GM18858 (cell line): Measurements from ENCODE around the gene USP35.
"Not testable (repeated sequence)": the region's sequence is repeated elsewhere in the genome, so short reads cannot be mapped to it uniquely, and the experiment has no call there.

ENCODE experiments used
- ATAC-seq: cut with Tn5 transposase; IDR thresholded peaks from one replicate; pipeline ENCODE4 v1.9.1; 2021; ENCODE audit not compliant: unreplicated experiment

The USP35 gene

GRCh38 chr11:78214331-78215194, 25.8 kb downstream of the USP35 start:
- ATAC-seq, result no peak

GRCh38 chr11:78216021-78216420, 27.3 kb downstream of the USP35 start:
- no peak for ATAC-seq

DNA sequence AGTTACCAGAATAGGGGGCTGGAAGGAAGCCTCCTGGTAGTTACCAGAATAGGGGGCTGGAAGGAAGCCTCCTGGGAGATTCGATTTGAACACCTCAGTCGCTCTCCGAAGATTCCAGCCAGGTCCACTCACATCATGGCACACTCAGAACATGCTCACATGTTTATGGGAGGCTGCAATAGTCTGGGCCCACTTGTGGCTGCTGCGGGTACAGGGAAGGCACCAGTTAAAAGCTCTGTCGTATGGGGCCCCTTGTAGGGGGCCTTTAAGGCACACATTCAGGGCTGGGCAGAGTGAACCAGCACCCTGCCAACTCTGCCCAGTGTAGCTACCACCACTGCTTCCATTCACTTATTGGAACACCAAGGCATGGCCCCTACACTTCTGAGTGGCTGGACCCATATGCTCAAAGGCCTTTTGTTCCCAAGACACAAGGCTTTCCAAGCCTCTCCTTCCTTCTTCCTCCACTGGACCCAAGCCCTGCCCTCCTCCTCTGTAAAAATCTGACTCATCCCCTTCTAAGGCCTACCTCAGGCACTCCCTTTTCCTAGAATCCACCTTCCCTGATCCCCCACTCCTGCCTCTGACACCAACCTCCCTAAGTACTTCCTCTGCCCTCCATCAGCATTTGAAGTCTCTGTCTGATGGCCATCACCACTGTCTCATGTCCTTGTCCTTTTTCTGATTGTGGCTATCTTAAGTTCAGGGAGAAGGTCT, 28.0 kb downstream of the USP35 start:
- no peak for ATAC-seq

DNA sequence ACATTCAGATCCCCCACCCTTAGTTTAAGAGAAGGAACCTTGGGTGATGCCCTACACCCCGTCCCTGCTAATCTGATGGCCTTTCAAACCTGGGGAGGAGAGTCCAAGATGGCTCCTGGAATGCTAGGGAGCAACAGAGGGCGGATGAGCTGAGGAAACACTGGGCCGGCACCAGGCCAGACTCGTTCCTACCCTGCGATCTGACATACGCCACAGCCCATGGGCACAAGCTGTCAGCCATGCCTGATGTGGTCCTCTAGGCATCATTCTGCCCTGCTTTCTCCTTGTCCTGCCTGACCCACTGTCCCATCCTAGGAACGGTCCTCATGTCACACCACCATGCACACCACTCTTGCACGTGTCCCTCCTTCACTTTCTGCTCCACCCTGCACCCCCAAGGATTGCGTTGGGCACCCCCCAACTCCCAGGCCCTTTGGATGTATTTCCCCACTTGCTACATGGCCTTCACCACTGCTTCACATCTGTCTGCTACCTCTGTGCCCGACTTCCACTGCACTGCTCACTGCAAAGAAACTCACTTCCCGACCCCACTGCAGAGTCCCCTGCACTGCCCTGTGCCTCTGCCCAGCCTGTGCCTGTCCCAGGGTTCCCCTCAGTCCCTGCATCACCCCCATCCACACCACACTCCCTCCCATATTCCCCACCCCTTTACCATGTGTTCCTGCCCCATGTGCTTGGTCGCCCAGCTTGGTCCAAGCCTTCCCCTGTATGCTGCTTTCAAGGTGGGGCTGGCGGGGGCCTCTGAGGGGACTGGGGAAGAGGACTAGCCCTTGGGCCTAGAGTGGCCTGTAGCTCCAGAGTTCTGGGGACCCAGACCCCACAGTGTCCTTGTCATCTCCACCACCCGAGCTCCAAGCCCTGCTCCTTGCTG, 29.2 kb downstream of the USP35 start:
- no peak for ATAC-seq

DNA sequence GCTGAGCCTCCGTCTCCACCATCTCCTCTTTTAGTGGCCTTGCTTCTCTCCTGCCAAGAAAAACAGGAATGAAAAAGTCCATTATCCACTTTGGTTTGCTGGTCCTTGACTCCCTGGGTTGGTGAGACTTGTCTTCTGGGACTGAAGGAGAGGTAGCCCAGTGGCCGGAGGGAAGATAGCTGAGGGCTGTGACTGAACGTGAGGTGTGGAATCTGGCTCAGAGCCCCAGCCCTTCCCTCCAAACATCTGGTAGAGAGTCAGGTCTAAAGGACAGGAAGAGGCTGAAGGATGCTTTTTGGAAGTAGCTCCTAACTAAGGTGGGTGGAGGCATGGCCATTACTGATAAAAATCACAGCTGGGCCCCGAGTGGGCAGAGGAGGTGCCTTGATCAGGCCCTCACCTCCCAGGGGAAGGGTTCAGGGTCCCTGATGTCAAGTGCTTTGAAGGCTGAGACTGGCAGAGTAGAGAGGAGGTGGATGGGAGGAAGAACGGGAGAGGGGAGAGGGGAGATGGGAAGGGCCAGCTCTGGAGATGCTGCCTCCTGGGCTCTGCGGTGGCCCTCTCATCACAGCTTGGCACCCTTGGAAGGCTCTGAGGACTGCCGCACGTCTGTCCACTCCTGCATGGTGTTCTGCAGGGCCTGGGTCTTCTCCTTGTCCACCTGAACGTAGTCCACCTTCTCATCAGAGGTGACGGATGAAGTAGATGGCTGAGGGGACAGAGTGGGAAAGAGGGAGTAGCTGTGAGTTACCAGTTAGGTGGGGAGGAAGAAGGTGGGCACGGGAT, 30.2 kb downstream of the USP35 start:
- ATAC-seq, result no peak

DNA sequence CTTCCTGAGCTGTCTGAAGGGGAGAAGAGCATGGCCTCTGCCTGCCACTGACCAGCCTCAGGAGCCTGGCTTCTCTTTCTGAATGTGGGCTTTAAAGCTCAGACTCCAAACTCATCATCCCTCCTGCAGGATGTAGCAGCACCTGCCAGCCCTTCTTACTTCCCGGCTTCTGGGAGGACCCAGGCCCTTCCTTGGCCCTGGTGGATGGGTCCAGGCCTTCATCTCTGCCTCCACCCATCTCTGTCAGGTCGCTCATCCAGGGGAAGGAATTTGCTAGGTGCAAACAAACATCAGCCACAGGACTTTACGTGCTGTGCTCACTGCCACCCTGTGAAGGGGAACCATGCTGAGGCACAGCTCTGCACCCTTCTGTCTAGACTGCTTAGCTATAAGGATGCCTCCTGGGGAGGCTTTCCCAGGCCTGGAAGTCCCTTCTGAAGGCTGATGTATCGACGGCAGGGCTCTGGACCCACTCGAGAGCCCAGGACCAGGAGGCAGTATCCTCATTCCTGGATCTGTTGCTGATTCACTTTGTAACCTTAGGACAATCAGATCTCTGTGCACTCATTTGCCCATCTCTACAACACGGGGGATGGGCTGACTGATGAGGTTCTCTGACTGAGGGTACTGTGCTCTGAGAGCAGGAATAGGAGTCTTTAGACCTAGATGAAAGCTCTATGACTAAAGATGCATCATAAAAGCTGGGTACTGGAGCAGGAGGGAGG, 30.9 kb downstream of the USP35 start:
- ATAC-seq, result no peak

DNA sequence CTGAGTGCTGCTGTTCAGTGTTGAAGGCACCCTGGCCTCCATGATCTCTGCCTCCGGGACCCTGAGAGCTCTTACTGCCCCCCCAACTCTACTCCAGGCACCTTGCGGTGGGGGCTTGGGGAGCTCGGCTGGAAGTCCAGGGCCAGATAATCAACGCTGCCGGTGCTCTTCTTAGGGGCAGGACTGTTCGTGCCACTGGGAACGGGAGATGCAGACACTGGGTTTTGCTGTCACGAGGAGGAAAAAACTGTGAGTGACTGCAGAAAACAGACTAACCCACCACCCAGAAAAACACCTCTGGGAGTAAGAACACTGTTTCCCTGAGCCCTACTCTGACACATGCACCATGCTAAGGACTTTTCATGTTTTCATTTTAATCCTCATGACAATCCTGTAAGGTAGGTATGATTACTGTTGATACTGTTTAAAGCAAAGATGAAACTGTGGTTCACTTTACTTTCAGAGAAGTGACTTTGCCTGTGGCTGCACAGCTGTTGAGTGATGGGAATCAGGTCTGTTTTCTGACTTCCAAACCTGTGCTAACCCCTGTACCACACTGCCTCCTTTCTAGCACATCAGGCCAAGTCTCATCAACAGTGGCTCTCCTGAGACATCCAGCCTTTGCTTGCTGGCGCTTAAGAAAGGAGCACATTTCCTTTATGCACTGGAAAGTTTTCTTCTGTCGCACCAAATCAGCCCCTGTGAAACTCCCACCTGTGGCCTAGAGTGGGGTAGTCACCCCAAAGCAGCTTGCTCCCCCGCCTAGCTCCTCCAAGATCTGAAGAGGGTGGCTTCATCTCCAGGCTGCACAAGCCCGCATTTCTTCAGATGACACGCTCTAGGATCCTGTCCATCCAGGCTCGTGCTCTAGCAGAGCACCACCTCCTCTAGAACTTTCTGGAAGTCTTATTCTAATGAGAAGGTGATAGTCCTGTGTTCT, 31.8 kb downstream of the USP35 start:
- no peak for ATAC-seq

GRCh38 chr11:78221396-78222315, 32.9 kb downstream of the USP35 start:
- no peak for ATAC-seq

DNA sequence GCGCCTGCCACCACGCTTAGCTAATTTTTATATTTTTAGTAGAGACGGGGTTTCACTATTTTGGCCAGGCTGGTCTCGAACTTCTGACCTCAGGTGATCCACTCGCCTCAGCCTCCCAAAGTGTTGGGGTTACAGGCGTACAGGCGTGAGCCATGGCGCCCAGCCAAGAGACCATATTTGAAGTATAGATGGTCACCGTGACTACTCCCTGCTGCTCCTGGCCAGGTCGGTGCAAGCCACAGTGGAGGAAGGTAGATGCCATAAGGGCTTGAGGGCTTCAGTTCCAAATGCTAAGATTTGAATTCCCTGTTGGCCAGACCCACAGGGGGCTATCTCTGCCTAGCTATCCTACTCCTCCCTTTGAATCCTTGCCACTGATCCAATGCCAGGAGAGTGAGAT, 34.0 kb downstream of the USP35 start:
- ATAC-seq, result not testable (repeated sequence)

- ATAC-seq, result peak; percentile 49
Observed at GRCh38 chr11:78223320-78223954, 34.7 kb downstream of the USP35 start.

- ATAC-seq, result no peak
Observed at GRCh38 chr11:78224506-78224905, 35.8 kb downstream of the USP35 start.

GRCh38 chr11:78224906-78225420, 36.2 kb downstream of the USP35 start:
- no peak for ATAC-seq

DNA sequence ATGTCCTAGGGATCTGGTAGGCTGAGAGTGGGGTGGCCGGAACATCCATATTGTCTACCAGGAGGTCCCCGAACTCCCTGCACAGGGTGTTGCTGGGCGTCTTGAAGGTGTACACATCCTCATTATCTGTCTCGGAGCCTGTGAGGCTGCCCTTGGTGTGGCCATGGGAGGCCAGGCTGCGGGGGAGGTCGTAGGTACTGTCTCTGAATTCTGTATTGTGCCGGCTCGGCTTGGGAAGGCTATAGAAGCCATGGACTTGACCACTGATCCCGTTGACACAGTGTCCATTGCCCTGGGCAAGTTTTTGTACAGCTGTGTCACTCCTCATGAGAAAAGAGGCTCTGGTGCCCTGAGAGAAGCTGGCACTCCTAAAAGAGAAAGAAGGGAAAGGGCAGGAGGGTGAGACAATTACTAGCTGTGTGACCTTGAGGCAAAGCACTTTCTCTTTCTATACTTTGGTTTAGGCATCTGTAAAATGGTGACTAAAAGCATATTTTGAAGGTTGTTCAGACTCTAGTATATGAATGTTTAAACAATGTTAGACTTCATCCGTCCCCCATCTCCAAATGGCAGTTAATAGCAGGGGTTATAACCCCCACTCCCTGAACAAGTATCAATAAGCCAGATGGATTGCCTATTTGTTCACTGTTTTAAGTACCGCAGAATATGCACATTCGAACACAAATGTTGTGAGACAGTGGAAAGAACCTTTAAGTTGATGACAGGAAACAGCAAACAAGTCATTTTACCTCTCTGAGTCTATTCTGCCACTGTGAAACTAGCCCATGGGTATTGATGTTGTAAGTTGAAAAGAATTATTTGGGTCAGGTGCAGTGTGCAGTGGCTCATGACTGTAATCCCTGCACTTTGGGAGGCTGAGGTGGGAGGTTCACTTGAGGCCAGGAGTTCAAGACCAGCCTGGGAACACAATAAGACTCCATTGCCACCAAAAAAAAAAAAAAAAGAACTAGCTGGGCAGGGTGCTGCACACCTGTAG, 38.3 kb downstream of the USP35 start:
- no peak for ATAC-seq

DNA sequence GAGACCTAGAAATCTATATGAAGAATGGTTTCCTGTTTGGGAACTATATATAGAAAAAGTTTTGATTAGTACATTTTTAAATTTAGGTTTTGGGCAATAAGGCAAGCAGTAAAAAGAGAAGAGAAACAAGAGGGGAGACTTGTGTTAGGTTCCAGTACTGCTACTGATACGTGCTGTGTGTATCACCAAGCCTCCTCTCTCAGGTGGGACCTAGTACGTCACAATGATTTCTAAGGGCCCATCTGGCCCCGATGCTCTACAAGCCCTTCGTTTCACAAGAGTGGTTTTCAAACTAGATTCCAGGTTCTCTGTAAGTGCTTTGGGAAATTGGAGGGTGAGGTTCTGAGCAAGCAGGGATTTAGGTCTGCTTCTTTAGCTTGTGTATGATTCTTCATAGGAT, 39.2 kb downstream of the USP35 start:
- ATAC-seq, result no peak

GRCh38 chr11:78228467-78228866, 39.7 kb downstream of the USP35 start:
- ATAC-seq, result peak; percentile 43

DNA sequence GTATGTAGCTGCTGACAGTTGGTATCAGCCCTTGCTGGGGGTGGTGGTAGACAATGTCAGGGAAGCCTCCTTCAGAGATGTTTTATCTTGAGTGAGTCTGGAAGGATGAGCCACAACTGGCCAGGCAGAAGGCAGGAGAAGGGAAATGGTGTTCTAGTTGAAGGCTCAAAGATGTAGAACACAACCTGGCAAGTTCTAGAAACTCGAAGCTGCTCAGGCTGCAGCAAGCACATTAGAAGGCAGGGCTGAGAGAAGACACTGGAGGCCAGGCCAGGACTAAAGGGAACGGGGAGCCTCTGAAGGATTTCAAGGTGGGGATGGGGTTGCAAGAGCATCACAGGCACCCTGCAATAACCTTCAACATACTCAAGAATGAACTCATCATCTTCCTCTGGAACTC, 40.4 kb downstream of the USP35 start:
- ATAC-seq, result no peak
